Measurements from ENCODE around the gene PIGM.
"Not testable (repeated sequence)": the region's sequence is repeated elsewhere in the genome, so short reads cannot be mapped to it uniquely, and the experiment has no call there.

The PIGM gene

GRCh38 chr1:160061369-160062229, 29.8 kb upstream of the PIGM start:
- TF ChIP-seq, protein P1, sequence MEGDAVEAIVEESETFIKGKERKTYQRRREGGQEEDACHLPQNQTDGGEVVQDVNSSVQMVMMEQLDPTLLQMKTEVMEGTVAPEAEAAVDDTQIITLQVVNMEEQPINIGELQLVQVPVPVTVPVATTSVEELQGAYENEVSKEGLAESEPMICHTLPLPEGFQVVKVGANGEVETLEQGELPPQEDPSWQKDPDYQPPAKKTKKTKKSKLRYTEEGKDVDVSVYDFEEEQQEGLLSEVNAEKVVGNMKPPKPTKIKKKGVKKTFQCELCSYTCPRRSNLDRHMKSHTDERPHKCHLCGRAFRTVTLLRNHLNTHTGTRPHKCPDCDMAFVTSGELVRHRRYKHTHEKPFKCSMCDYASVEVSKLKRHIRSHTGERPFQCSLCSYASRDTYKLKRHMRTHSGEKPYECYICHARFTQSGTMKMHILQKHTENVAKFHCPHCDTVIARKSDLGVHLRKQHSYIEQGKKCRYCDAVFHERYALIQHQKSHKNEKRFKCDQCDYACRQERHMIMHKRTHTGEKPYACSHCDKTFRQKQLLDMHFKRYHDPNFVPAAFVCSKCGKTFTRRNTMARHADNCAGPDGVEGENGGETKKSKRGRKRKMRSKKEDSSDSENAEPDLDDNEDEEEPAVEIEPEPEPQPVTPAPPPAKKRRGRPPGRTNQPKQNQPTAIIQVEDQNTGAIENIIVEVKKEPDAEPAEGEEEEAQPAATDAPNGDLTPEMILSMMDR (IDR thresholded peaks at IDR 0.05; ENCODE audit: borderline replicate concordance, control extremely low read depth, extremely low read depth, insufficient read depth, missing control alignments) = no peak
- no peak for DNase-seq (ENCODE audit: low spot score)
- in situ Hi-C loops (cut with MboI; ENCODE audit: low sequenced_read_pairs, unreplicated experiment) = no loop called here

- TF ChIP-seq, protein P1 (IDR thresholded peaks at IDR 0.05; ENCODE audit: borderline replicate concordance, control extremely low read depth, extremely low read depth, insufficient read depth, missing control alignments) = no peak
- DNase-seq (ENCODE audit: low spot score) = no peak
- in situ Hi-C loops (cut with MboI; ENCODE audit: low sequenced_read_pairs, unreplicated experiment) = no loop called here
Measured at GRCh38 chr1:160058087-160058486, 26.3 kb upstream of the PIGM start.

DNA sequence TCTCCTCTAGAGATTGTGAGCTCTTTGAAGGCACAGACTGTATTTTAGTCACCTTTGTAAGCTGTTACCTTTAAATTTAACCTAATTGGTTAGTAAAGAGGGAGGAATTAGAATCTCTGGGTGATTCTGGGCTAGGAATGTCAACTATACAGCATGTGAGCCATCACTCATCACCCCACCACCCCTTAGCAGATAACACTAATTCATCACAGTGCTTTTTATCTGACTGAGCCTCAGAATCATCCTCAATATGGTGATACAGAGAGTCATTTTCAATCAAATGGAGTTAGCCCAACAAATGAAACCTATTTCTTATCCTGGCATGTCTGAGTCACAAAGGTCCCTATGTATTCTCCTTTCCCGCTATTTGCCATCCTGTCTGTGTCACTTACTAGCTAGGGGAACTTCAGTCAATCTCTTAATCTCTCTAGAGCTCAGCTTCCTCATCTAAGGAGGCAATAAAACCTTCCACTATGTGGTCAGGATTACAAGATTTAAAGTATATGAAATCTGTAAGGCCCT, 24.9 kb upstream of the PIGM start:
- DNase-seq (ENCODE audit: low spot score) = no peak
- in situ Hi-C loops (cut with MboI; ENCODE audit: low sequenced_read_pairs, unreplicated experiment) = no loop called here
- TF ChIP-seq, protein P1 (IDR thresholded peaks at IDR 0.05; ENCODE audit: borderline replicate concordance, control extremely low read depth, extremely low read depth, insufficient read depth, missing control alignments) = no peak

DNA sequence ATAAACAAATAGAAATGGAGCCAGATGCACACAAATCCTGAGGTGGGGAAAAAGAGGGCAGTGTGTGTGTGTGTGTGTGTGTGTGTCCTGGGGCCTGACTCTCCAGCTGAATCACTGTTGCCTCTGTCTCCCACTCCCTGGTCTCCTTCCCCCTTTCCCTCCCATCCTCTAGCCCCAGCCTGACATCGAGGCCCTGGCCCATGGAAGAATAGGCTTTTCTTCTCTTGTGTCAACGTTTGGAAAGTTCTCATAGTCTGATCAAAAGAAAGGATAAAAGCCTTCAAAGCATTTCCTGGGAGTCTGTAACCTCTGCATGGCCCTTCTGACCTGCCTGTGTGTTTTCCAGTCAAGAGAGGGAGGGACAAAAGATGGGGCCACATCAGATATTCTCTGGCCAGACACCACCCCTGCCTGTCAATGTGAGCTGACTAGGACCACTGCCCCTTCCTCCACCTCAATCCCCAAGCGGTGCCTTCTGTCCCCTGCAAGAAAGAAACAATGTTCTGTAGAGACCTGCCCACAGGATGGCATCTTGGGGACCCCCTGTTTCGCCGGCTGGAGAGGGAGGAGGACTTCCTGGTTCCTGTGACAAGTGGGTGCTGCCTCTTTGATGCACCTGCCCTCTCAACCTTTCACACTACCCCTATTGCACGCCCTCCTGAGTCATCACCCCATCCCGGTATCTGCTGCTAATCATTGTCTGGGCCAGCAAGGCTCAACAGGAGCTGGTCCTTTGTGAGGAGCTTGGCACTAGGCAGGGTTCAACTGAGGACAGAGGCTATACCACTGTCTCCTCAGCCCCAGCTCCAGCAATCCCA, 22.0 kb upstream of the PIGM start:
- DNase-seq (ENCODE audit: low spot score) = no peak
- TF ChIP-seq, protein P1 (IDR thresholded peaks at IDR 0.05; ENCODE audit: borderline replicate concordance, control extremely low read depth, extremely low read depth, insufficient read depth, missing control alignments) = no peak
- in situ Hi-C loops (cut with MboI; ENCODE audit: low sequenced_read_pairs, unreplicated experiment) = no loop called here

- in situ Hi-C loops (cut with MboI; ENCODE audit: low sequenced_read_pairs, unreplicated experiment) = no loop called here
- TF ChIP-seq, protein P1 (IDR thresholded peaks at IDR 0.05; ENCODE audit: borderline replicate concordance, control extremely low read depth, extremely low read depth, insufficient read depth, missing control alignments) = no peak
- DNase-seq (ENCODE audit: low spot score) = no peak
Measured at GRCh38 chr1:160052936-160053335, 21.1 kb upstream of the PIGM start.

GRCh38 chr1:160050619-160051018, 18.8 kb upstream of the PIGM start:
- DNase-seq (ENCODE audit: low spot score) = no peak
- TF ChIP-seq, protein P1 (IDR thresholded peaks at IDR 0.05; ENCODE audit: borderline replicate concordance, control extremely low read depth, extremely low read depth, insufficient read depth, missing control alignments) = no peak
- in situ Hi-C loops (cut with MboI; ENCODE audit: low sequenced_read_pairs, unreplicated experiment) = no loop called here

- in situ Hi-C loops (cut with MboI; ENCODE audit: low sequenced_read_pairs, unreplicated experiment); DNase-seq (ENCODE audit: low spot score): not testable (repeated sequence)
Measured at GRCh38 chr1:160050182-160050581, 18.4 kb upstream of the PIGM start.

Measured in GM13976 (cell line).